ENCODE results near the gene PLEKHG4. TPM values are rescaled to one million over a fixed set of nuclear protein-coding genes. Genes with fewer than 3 reads are reported as not detected.
A peak's percentile ranks its signal among the peaks of the same experiment; 100 is the strongest.

The PLEKHG4 gene
- total RNA-seq, 1 experiment from 2014 or later: 38.5 TPM

GRCh38 chr16:67248073-67248400 is 31.3 kb upstream of the PLEKHG4 start (continued):
- TF ChIP-seq REST (IDR thresholded peaks at IDR 0.05; ENCODE audit: low read depth) (no peak), EGR1 (IDR thresholded peaks at IDR 0.05; ENCODE audit: low read depth) (no peak), YY1 (IDR thresholded peaks at IDR 0.05; ENCODE audit: extremely low read depth, insufficient replicate concordance, low read depth, low read length) (no peak)

GRCh38 chr16:67248401-67249177 is 30.7 kb upstream of the PLEKHG4 start, which contains the start of gene SLC9A5:
SLC9A5 (plus strand) TSS chr16:67248979; CDS start chr16:67249015, 36 bp downstream.
- H3K4me2 ChIP-seq (ENCODE audit: low read length): peak within 1 kb of the TSS; percentile 94
- peaks cover 29 to 53% of the 10 kb centered on the region in 2 experiments for H3K4me1 ChIP-seq (ENCODE audit: control insufficient read depth in 1 of 2, insufficient read depth in 2 of 2, low read length in 2 of 2)
- ChIA-PET CTCF (interaction anchor here (4.4 kb wide), 1 partner anchor 12 kb away, joined by 17 read pairs; no protein-coding TSS in a partner anchor), POLR2A (interaction anchor here (1.1 to 2.7 kb wide), 6 partner anchors 12 to 51 kb away, joined by 3 to 13 read pairs (median 12); partner anchors contain the start of gene TMEM208), RAD21 (ENCODE audit: low non-redundant PET in 1 of 2, low total read pairs in 2 of 2, uncharacterized antibody in 2 of 2, unreplicated experiment in 2 of 2) (interaction anchor here in 1 of 2 experiments (0.5 kb wide), 1 partner anchor 20 kb away, joined by 3 read pairs; no protein-coding TSS in a partner anchor)
- H4K20me1 ChIP-seq (ENCODE audit: insufficient read depth): no peaks in the 10 kb centered on the region
- H3K36me3 ChIP-seq (ENCODE audit: control insufficient read depth in 1 of 2, insufficient read depth in 2 of 2, low read length in 2 of 2): no peaks in the 10 kb centered on the region
- peak within 1 kb of the TSS; percentile 92; the same call in 1 of the 2 replicates for H3K27ac ChIP-seq (ENCODE audit: low read depth, low read length)
- DNase-seq (ENCODE audit: low read depth, low spot score) (no peak), ATAC-seq (no peak)
- no peaks in the 10 kb centered on the region for H3K27me3 ChIP-seq (ENCODE audit: insufficient read depth, low read length)
- H3K4me3 ChIP-seq (replicated peaks in 1 of 2; ENCODE audit: low read depth in 1 of 2, low read length in 2 of 2): peak within 1 kb of the TSS; percentile 71 to 92
- H3K9ac ChIP-seq (ENCODE audit: low read length): peak within 1 kb of the TSS; percentile 87
- TF ChIP-seq POLR2AphosphoS5 (IDR thresholded peaks at IDR 0.05; ENCODE audit: low read depth, low read length) (peak; percentile 49), SP1 (IDR thresholded peaks at IDR 0.05; ENCODE audit: low read depth) (no peak)
- H3K79me2 ChIP-seq (ENCODE audit: insufficient read depth, low read length): peaks cover 25% of the 10 kb centered on the region
- intact Hi-C loops (cut with micrococcal nuclease): loop anchor here (5.0 kb wide), 1 partner anchor 169 kb away; the partner anchor contains the start of gene ZDHHC1
- no TSS peak for BruUV-seq (replicated peaks)
- no peaks in the 10 kb centered on the region for H3K9me2 ChIP-seq (ENCODE audit: insufficient read depth)
- no peaks in the 10 kb centered on the region for H3K9me3 ChIP-seq (ENCODE audit: control insufficient read depth in 1 of 2, insufficient read depth in 1 of 2, low read depth in 1 of 2, low read length in 2 of 2)
- no peak within 1 kb of the TSS for H2AFZ ChIP-seq (ENCODE audit: low read depth, low read length, poor library complexity, severe bottlenecking)

Data from HCT116 (cell line).